Femur (tissue), 1 donor: ENCODE results near the gene GRHL3.

Experiments used
- DNase-seq: peaks from one replicate; pipeline ENCODE4 v3.0.0-alpha.2; 2017

The GRHL3 gene

DNA sequence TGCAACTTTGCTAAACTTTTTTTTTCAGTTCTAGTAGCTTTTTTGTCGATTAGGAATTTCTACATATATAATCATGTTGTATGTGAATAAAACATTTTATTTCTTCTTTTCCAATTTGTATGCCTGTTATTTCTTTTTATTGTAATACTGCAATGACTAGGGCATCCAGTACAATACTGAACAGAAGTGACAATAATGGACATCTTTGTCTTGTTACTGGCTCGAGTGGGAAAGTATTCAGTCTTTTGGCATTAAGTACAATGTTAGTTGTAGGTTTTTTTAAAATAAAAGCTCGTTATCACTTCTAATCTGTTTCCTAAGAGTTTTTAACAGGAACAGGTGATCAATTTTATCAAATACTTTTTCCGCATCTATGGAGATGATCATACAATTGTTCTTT, 84.6 kb downstream of the GRHL3 start:
- no peak for DNase-seq
